GM18511 (cell line): ENCODE data around the gene SRXN1.

ENCODE experiments used
- ATAC-seq: cut with Tn5 transposase; IDR thresholded peaks from one replicate; pipeline ENCODE4 v1.9.1; 2021; ENCODE audit warnings: mild to moderate bottlenecking, moderate library complexity; ENCODE audit not compliant: unreplicated experiment

Gene SRXN1

DNA sequence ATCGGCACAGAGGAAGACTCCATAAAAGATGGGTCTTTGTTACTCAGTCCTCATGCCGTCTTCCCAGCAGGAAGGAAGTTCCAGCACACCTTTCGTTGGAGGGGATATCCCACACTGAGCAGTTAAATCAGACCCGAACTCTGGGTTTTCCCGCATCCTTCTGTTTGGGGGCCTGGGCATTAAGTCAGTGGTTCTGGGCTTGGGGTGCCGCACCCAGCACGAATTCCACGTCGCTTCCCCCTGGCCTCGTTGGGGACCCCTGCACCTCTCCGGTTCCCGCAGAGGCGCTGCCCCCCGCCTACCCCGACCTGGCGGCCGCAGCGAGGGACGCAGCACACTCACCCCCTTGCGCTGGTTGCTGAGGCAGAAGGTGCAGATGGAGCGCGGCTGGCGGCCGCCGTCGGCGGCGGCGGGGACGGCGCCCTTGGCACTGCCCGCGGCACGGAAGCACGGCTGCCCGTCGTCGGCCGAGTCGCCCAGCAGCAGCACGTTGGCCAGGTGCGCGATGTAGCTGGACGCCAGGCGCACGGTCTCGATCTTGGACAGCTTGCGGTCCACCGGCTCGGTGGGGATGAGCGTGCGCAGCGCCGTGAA lies 43.5 kb downstream of the SRXN1 start:
- no peak for ATAC-seq

DNA sequence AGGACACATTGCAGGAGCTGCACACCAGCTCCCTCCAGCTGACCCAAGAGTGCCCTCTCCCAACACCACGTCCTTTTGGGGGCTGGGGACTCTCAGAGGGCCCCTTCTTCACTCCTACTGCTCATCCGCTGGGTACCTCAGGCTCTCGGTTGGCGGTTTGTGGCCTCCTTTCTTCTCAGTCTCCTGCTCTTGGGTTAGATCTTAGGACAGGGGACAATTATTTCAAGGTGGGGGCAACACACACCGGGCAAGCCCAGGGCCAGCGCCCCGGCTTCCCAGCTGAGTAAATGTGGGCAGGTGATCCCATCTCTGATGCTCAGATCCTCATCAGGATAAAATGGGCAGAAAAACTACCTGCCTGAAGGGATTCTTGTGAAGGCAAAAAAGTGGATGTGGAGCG lies 44.0 kb downstream of the SRXN1 start:
- ATAC-seq, result no peak

DNA sequence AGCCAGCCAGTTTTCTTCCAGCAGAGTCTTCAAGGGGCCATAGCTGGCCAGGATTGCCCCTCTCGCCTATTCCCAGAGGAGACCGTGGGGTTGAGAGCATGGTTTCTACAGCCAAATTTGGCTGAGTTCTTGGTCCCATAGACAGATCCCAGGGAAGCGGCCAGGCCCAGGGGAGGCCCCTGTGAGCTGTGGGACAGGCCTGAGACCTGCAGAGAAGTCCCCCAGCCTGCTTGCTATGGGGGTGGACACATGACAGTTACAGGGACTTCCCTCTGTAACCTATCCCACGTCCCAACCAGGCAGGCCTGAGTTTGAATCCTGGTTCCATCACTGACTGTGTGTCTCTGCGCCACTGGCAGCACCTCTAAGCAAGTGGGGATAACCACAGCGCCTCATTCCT lies 45.5 kb downstream of the SRXN1 start:
- ATAC-seq, result no peak

DNA sequence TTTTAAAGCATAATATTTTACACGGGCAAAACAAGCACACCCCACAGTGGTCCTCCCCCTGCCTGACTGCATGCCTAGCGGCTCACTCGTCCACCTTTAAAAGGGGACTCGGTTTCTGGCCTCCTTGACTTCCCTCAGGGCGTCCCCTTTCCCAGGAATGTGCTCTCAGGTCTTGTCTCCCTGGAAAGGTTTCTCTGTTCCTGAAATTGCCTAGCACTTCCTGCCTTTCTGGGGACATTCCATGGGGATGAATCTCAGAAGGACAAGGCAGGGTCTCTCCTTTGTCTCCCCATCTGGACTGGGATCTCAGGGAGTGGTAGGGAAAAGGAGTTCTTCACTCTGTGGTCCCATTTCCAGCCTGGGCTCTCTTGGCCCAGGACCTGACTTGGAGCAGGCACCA lies 47.8 kb downstream of the SRXN1 start:
- no peak for ATAC-seq

DNA sequence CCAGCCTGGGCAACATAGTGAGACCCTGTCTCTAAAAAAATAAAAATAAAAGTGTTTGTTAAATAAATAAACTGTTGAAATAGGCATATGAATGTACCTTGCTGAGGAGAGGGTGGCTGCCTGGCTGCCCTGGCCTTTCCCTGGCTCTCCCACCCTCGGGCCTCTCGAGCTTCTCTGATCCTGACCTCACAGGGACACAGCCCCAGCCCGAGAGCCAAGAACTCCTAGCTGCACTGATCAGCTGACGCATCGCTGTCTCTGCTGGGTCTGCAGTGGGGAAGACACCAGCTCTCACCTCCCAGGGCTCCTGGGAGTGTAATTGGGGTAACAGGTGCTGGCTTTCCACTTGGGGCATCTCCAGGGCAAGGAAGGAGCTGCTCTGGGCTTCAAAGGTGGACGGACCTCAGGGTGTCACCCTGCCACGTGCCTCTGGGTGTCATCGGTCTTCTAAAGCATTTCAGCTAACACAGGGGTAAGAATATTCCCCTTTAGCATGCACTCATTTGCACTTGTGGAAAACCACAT lies 49.8 kb downstream of the SRXN1 start:
- no peak for ATAC-seq

DNA sequence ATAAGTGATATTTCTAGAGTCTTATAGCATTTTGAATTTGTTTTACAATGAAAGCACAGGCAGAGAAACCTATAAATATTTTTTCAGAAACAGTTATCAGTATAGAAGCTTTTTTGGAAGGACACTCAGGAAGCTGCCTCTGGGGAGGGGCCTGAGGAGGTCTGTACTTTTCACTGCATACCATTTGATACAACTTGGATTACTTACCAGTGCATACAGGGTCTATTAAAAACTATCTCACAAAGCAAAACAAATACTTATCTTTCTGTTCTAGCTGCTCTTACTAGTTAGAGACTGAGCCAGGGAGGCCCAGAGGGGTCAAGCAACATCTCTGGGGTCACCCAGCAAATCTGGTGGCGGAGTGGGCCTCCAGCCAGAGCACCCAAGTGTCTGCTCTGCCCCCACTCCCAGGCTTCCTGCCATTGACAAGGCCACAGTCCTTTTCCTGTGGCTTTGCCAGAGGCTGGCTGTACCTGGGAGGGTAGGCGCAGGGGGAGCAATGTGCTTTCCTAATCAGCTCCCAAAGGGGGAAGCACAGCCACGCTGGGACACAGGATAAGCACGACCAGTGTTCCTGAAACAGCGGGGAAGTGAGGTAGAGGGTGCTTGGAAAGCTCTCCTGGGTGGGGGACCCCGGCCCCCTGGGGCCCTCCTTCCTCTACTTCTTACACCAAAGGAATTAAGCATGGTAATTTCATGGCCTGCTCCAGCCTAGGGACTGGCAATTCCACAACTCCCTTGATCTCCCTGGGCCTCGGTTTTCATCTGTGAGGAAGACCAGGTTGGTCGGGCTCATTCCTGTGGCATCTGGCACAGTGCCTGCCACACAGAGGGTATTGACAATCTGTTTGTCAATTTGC lies 50.7 kb downstream of the SRXN1 start:
- no peak for ATAC-seq

DNA sequence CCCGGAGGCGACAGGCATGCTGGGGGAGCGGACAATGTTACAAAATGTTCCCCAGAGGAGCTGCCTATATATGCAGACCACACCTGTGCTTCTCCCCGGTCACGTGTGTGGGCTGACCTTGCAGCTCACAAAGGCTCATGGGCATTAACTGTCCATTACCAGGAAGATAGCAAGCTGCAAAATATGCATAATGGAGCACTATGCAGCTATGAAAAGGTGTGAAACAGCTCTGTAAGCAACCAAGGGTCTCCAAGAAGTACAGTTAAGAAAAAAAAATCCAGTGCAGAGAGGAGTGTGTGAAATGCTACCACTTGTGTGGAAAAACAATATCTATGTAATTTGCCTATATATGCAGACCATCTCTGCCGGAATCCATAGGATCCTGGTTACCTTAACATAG lies 52.3 kb downstream of the SRXN1 start:
- ATAC-seq, result no peak

DNA sequence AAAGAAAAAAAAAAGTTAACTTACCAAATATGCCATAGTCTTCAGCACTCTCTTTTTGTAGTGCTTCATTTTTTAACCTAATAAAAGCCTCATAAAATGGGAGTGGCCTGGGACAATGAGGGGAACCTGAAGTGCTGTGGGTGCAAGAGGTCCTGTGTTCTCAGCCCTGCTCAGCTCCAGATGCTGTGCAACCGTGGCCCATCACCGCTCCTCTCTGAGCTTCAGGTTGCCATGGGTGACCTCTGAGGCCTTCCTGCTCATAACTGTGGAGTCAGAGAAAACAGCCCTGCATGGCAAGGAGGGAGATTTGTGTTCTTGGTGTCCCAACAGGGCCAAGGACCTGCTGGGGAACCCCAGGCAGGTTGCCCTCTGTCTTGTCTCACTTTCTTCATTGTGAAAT lies 52.9 kb downstream of the SRXN1 start:
- ATAC-seq, result no peak

DNA sequence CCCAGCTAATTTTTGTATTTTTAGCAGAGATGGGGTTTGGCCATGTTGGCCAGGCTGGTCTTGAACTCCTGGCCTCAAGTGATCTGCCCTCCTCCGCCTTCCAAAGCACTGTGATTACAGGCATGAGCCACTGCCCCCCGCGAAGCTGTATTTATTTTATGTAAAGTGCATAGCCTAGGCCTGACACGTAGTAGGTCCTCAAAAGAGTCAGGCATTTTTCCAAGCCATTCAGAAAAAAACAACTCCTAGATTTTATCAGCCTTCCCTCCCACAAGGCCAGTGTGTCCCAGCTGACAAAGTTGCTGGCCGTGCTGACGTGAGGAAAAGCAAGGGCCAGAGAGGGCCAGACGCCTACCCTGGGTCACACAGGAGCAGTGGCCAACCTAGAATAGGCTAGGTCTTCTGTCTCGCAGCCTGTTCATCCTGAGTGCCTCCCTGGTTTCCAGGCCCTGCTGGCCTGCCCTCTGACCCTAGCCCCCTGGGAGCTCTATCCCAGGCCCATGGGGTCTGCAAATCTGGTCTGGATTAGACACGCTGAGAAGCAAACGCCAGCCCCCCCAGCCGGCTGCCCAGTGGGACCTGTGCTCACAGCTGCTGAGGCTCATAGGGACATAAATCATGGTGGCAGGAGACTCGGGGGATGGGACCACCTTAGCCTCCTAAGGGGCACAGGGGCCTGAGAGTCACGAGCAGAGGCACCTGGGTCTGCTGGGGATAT lies 54.7 kb downstream of the SRXN1 start:
- no peak for ATAC-seq

DNA sequence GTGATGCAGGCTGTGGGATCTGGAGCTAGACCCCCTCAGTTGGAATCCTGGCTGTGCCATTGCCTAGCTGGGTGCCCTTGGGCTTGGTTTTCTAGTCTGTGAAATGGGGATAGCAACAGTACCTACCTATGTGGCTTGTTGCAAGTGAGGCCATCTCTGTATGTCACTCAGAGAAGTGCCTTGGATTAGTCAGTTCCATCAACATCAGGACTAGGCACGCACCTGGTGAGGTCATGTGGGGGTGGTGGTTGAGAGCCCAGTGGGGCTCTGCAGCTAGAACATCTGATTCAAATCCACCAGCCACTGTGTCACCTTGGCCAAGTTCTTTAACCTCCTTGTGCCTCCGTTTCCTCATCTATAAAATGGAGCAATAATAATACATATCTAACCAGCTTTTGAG lies 55.4 kb downstream of the SRXN1 start:
- no peak for ATAC-seq
